Testis (tissue), 3 donors: ENCODE data around the gene EGFL8. TPM values are rescaled to one million over a fixed set of nuclear protein-coding genes. Genes with fewer than 3 reads are reported as not detected.

ENCODE experiments used
- DNase-seq: peaks from one replicate; pipeline ENCODE4 v3.0.0-alpha.2; 2019
- H3K27ac ChIP-seq, 2 donors: fragments of 200-600 bp; sonication (generic); one replicate each; pipeline ENCODE4 v1.5.1; 2019
- H3K27me3 ChIP-seq: fragments of 200-600 bp; sonication (generic); one replicate; pipeline ENCODE4 v1.5.1; 2019
- H3K36me3 ChIP-seq: fragments of 200-600 bp; sonication (generic); one replicate; pipeline ENCODE4 v1.5.1; 2017; ENCODE audit warnings: low read depth; ENCODE audit errors: missing control alignments
- H3K4me1 ChIP-seq: fragments of 200-600 bp; sonication (generic); one replicate; pipeline ENCODE4 v1.5.1; 2019
- H3K4me3 ChIP-seq, 2 donors: fragments of 200-600 bp; sonication (generic); one replicate each; pipeline ENCODE4 v1.5.1; 2017 to 2019
- H3K9me3 ChIP-seq: fragments of 200-600 bp; sonication (generic); one replicate; pipeline ENCODE4 v1.5.1; 2017
- POLR2A ChIP-seq: fragments of 450-650 bp; IDR thresholded peaks from one replicate; pipeline ENCODE4 v1.6.1; 2017; ENCODE audit warnings: antibody characterized with exemption, mild to moderate bottlenecking, moderate library complexity
- WGBS, 2 donors: methylation state at CpG; one replicate each; pipeline ENCODE4 v1.1.5; 2018; 5-methylcytosine and 5-hydroxymethylcytosine counted together
- intact Hi-C: fragments of 100-400 bp; cut with DNase I; formaldehyde crosslinking; loops from one replicate; pipeline ENCODE4 v1.15.1; 2023; ENCODE audit warnings: low total_unique reads
- polyA plus RNA-seq: library from polyadenylated mRNA; stranded (reverse); fragments of 350-450 nt; fragmentation: Illumina TruSeq; extraction: RNeasy Lipid Tissue Mini Kit (QIAGEN cat#74804); gene quantifications from one replicate; pipeline ENCODE4 v1.2.3, GENCODE V29; 2014; ENCODE audit warnings: low read depth, low replicate concordance; ENCODE audit not compliant: insufficient read depth
- total RNA-seq, 2 donors: library from RNA; depleted of rRNA; stranded (reverse); fragments of >200 nt; gene quantifications; one replicate each; pipeline ENCODE4 v1.2.3, GENCODE V29; 2016
- TF ChIP-seq, protein P1 (sequence below), 3 experiments: fragments of 450-650 bp in 2 of 3; fragments of 200-600 bp in 1 of 3; sonication (generic) in 1 of 3; IDR thresholded peaks; one replicate each; pipeline ENCODE4 v1.5.1; 2016 to 2019; ENCODE audit warnings: antibody characterized with exemption in 3 of 3, mild to moderate bottlenecking in 2 of 3, moderate library complexity in 1 of 3

EGFL8 gene
- total and polyA plus RNA-seq, 3 donors from 2014 or later, result 13.9 to 25.7 (median 24.3) TPM

DNA sequence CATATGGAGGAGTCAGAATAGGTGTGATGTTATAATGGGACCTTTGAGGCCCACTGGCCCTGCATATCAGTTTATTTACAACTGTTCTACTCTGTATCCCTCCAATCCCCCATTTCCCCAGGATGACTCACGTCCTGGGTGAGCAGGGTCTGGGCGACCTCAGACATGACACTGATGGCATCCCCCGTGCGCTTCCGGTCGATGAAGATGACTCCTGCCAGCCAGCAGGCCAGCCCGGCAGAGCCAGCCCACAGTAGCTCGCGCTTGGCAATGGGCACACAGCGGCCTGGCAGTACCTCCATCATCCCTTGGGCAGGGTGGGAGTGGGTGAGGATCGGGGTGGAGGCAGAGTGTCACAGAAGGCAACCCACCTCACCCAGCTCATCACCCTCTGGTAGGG lies 5.9 kb downstream of the EGFL8 start:
- H3K4me3 ChIP-seq, result no peak overlapping the region
- H3K27ac ChIP-seq, result no peak overlapping the region
- intact Hi-C loops, result no loop called here
- H3K9me3 ChIP-seq, result no peaks in the 10 kb centered on the region
- no peaks in the 10 kb centered on the region for H3K27me3 ChIP-seq
- H3K4me1 ChIP-seq, result peaks cover 20% of the 10 kb centered on the region
- 91 to 95% methylated on average over 11 of the region's 11 CpGs for WGBS, 2 donors
- TF ChIP-seq, protein P1, sequence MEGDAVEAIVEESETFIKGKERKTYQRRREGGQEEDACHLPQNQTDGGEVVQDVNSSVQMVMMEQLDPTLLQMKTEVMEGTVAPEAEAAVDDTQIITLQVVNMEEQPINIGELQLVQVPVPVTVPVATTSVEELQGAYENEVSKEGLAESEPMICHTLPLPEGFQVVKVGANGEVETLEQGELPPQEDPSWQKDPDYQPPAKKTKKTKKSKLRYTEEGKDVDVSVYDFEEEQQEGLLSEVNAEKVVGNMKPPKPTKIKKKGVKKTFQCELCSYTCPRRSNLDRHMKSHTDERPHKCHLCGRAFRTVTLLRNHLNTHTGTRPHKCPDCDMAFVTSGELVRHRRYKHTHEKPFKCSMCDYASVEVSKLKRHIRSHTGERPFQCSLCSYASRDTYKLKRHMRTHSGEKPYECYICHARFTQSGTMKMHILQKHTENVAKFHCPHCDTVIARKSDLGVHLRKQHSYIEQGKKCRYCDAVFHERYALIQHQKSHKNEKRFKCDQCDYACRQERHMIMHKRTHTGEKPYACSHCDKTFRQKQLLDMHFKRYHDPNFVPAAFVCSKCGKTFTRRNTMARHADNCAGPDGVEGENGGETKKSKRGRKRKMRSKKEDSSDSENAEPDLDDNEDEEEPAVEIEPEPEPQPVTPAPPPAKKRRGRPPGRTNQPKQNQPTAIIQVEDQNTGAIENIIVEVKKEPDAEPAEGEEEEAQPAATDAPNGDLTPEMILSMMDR (IDR thresholded peaks at IDR 0.05), result no peak
- no peak for TF ChIP-seq POLR2A
- DNase-seq, result no peak
- no peaks in the 10 kb centered on the region for H3K36me3 ChIP-seq

DNA sequence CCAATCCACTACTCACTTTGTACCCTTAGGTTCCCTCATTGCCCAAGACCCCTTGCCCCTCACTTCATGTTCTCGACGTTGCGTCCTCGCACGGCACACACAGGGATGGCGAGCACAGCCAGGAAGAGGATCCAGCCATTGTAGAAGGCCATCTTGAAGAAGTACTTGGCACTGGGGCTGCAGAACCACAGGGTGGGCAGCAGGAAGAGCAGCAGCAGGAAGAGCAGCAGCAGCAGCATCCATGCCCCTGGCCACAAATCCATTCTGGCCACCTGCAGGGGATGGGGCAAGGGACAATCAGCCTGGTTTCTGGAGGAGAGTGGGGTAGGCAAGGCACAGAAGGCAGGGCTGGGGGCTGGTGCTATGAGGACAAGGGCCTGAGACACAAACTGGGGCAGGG lies 6.8 kb downstream of the EGFL8 start:
- no peaks in the 10 kb centered on the region for H3K9me3 ChIP-seq
- H3K36me3 ChIP-seq, result no peaks in the 10 kb centered on the region
- no peak overlapping the region for H3K4me3 ChIP-seq
- H3K27me3 ChIP-seq, result no peaks in the 10 kb centered on the region
- intact Hi-C loops, result no loop called here
- no peak for DNase-seq
- H3K4me1 ChIP-seq, result peaks cover 22% of the 10 kb centered on the region
- TF ChIP-seq POLR2A, result no peak
- TF ChIP-seq, protein P1 (IDR thresholded peaks at IDR 0.05), result no peak
- WGBS, 2 donors, result 92 to 95% methylated on average over 6 of the region's 6 CpGs
- no peak overlapping the region for H3K27ac ChIP-seq

DNA sequence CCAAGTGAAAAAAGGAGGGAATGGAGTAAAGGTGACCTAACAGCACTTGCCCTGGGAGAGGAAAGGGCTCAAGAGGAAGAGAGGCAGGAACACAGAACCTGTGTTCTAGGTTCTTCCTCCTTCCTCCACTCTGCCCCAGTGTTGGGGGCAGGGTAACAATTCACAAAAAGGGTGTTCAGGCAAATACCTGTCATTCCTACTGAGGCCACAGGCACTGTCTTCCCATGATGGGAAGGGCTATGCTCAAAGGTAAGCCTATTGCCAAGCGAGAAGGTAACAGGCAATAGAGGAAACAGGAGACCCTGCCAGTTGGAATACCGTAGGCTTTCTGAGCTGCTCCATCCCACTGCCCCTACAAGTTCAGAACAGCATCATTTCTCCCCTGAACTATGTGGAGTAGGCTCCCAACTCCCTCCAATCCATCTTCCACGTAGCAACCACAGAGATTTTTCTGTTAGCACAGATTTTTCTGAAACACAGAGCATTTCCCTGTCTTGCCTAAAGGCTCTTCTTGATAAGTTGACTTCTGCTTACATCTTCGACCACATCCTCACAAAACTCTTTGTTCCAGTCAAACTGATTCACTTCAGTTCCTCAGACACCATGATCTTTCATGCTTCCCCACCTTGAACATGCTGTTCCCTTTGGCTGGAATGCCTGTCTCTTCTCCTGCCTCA lies 8.8 kb downstream of the EGFL8 start:
- no peak overlapping the region for H3K27ac ChIP-seq

DNA sequence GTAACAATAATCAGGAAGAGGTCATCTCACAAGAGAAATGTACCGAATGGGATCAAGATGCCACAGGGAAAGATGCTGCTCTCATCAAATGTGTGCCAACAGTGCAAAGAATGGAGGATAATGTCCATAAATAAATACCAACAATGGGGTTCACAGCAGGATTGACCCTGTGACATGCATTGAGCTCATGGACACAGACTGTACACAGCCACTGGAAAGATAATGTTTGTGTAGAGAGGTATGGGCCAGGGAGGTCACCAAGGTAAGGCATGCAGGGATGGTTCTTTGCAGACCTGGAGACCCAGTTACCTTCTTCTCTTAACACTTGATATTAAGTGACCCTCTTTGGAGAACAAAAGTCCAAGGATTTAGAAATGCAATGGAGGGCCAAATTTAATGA lies 10.0 kb downstream of the EGFL8 start:
- peaks cover 33% of the 10 kb centered on the region for H3K4me1 ChIP-seq

More for the DNA sequence above, 8.8 kb downstream of the EGFL8 start:
- H3K4me3 ChIP-seq, result no peak overlapping the region
- intact Hi-C loops, result no loop called here
- 78 to 81% methylated on average over 4 of the region's 4 CpGs for WGBS, 2 donors
- no peaks in the 10 kb centered on the region for H3K27me3 ChIP-seq
- TF ChIP-seq, protein P1 (IDR thresholded peaks at IDR 0.05), result no peak
- no peak for TF ChIP-seq POLR2A
- no peaks in the 10 kb centered on the region for H3K9me3 ChIP-seq
- H3K4me1 ChIP-seq, result peaks cover 33% of the 10 kb centered on the region
- no peak for DNase-seq
- H3K36me3 ChIP-seq, result no peaks in the 10 kb centered on the region

More for the DNA sequence above, 10.0 kb downstream of the EGFL8 start:
- WGBS, 2 donors, result 80 to 88% methylated on average over 1 of the region's 1 CpG
- H3K27me3 ChIP-seq, result no peaks in the 10 kb centered on the region
- H3K36me3 ChIP-seq, result no peaks in the 10 kb centered on the region
- no peak overlapping the region for H3K27ac ChIP-seq
- no peak for DNase-seq
- intact Hi-C loops, result no loop called here
- TF ChIP-seq, protein P1 (IDR thresholded peaks at IDR 0.05), result no peak
- no peak for TF ChIP-seq POLR2A
- no peak overlapping the region for H3K4me3 ChIP-seq
- no peaks in the 10 kb centered on the region for H3K9me3 ChIP-seq
